Measurements from ENCODE around the gene TSPAN18. TPM values are rescaled to one million over a fixed set of nuclear protein-coding genes. Genes with fewer than 3 reads are reported as not detected.

TSPAN18 gene
- total RNA-seq, 1 experiment from 2014 or later: 2.8 TPM

- Histone ChIP-seq H3K27me3 (replicated peaks; ENCODE audit: insufficient read depth, low read depth, low read length, poor library complexity) (peaks cover 17% of the 10 kb centered on the region), H3K36me3 (ENCODE audit: insufficient read depth, low read length, poor library complexity, severe bottlenecking) (no peaks in the 10 kb centered on the region), H3K9me3 (ENCODE audit: low read depth, low read length, poor library complexity, severe bottlenecking) (peaks cover 5% of the 10 kb centered on the region), H3K27ac (ENCODE audit: low read depth, low read length, poor library complexity, severe bottlenecking) (no peak overlapping the region), H3K4me3 (ENCODE audit: low read depth, low read length, poor library complexity, severe bottlenecking) (no peak overlapping the region), H3K4me1 (ENCODE audit: insufficient read depth, low read length, poor library complexity, severe bottlenecking) (no peaks in the 10 kb centered on the region)
- DNase-seq (ENCODE audit: low spot score): no peak
- no TSS peak for BruUV-seq (replicated peaks)
- ChIA-PET CTCF (no interaction called here), POLR2A (ENCODE audit: low non-redundant PET) (no interaction called here)
- no peak for TF ChIP-seq EZH2 (IDR thresholded peaks at IDR 0.05; ENCODE audit: borderline replicate concordance, low read depth, low read length, poor library complexity, severe bottlenecking)
- no peak for TF ChIP-seq CTCF (conservative IDR thresholded peaks at IDR 0.05; ENCODE audit: low read depth, low read length)
- intact Hi-C loops (cut with micrococcal nuclease; ENCODE audit: unreplicated experiment): no loop called here
Measured at GRCh38 chr11:44690651-44691050, 36.1 kb upstream of the TSPAN18 start.

- ChIA-PET CTCF (no interaction called here), POLR2A (ENCODE audit: low non-redundant PET) (no interaction called here)
- Histone ChIP-seq H3K4me3 (ENCODE audit: low read depth, low read length, poor library complexity, severe bottlenecking) (no peak overlapping the region), H3K27me3 (replicated peaks; ENCODE audit: insufficient read depth, low read depth, low read length, poor library complexity) (peaks cover 4% of the 10 kb centered on the region), H3K36me3 (ENCODE audit: insufficient read depth, low read length, poor library complexity, severe bottlenecking) (no peaks in the 10 kb centered on the region), H3K9me3 (ENCODE audit: low read depth, low read length, poor library complexity, severe bottlenecking) (peaks cover 5% of the 10 kb centered on the region), H3K4me1 (ENCODE audit: insufficient read depth, low read length, poor library complexity, severe bottlenecking) (no peaks in the 10 kb centered on the region), H3K27ac (ENCODE audit: low read depth, low read length, poor library complexity, severe bottlenecking) (no peak overlapping the region)
- no peak for DNase-seq (ENCODE audit: low spot score)
- no TSS peak for BruUV-seq (replicated peaks)
- TF ChIP-seq CTCF (conservative IDR thresholded peaks at IDR 0.05; ENCODE audit: low read depth, low read length) (no peak), EZH2 (IDR thresholded peaks at IDR 0.05; ENCODE audit: borderline replicate concordance, low read depth, low read length, poor library complexity, severe bottlenecking) (no peak)
- intact Hi-C loops (cut with micrococcal nuclease; ENCODE audit: unreplicated experiment): no loop called here
Measured at GRCh38 chr11:44692460-44692859, 34.3 kb upstream of the TSPAN18 start.

- intact Hi-C loops (cut with micrococcal nuclease; ENCODE audit: unreplicated experiment): no loop called here
- TF ChIP-seq EZH2 (IDR thresholded peaks at IDR 0.05; ENCODE audit: borderline replicate concordance, low read depth, low read length, poor library complexity, severe bottlenecking) (no peak), CTCF (conservative IDR thresholded peaks at IDR 0.05; ENCODE audit: low read depth, low read length) (no peak)
- POLR2A ChIA-PET (ENCODE audit: low non-redundant PET): no interaction called here
- CTCF ChIA-PET: no interaction called here
- Histone ChIP-seq H3K36me3 (ENCODE audit: insufficient read depth, low read length, poor library complexity, severe bottlenecking) (no peaks in the 10 kb centered on the region), H3K27me3 (replicated peaks; ENCODE audit: insufficient read depth, low read depth, low read length, poor library complexity) (no peaks in the 10 kb centered on the region), H3K4me1 (ENCODE audit: insufficient read depth, low read length, poor library complexity, severe bottlenecking) (no peaks in the 10 kb centered on the region), H3K4me3 (ENCODE audit: low read depth, low read length, poor library complexity, severe bottlenecking) (no peak overlapping the region), H3K27ac (ENCODE audit: low read depth, low read length, poor library complexity, severe bottlenecking) (no peak overlapping the region), H3K9me3 (ENCODE audit: low read depth, low read length, poor library complexity, severe bottlenecking) (peaks cover 5% of the 10 kb centered on the region)
- DNase-seq (ENCODE audit: low spot score): no peak
- no TSS peak for BruUV-seq (replicated peaks)
Measured at GRCh38 chr11:44693654-44694119, 33.1 kb upstream of the TSPAN18 start.

Data from A673 (cell line).